Spinal cord (tissue), 10 donors: Measurements from ENCODE around the gene JOSD2. TPM values are rescaled to one million over a fixed set of nuclear protein-coding genes. Genes with fewer than 3 reads are reported as not detected.
"Not testable (repeated sequence)": the region's sequence is repeated elsewhere in the genome, so short reads cannot be mapped to it uniquely, and the experiment has no call there.

Experiments
- DNase-seq, 6 donors: peaks; one replicate each; pipeline versions ENCODE4 v3.0.0 to v3.0.0-alpha.2; 2013 to 2015; ENCODE audit warnings: low spot score in 6 of 6, low read depth in 4 of 6
- H3K27ac ChIP-seq: one replicate; pipeline ENCODE4 v1.5.1; 2013; ENCODE audit warnings: low read depth, low read length, control low read depth
- H3K27me3 ChIP-seq: one replicate; pipeline ENCODE4 v1.6.1; 2013; ENCODE audit warnings: low read length; ENCODE audit not compliant: control insufficient read depth, insufficient read depth
- H3K36me3 ChIP-seq: one replicate; pipeline ENCODE4 v1.6.1; 2013; ENCODE audit warnings: low read length; ENCODE audit not compliant: control insufficient read depth, insufficient read depth
- H3K4me1 ChIP-seq: one replicate; pipeline ENCODE4 v1.6.1; 2013; ENCODE audit warnings: low read length; ENCODE audit not compliant: control insufficient read depth, insufficient read depth
- H3K4me3 ChIP-seq: one replicate; pipeline ENCODE4 v1.5.1; 2013; ENCODE audit warnings: low read depth, low read length, control low read depth
- H3K9me3 ChIP-seq: one replicate; pipeline ENCODE4 v1.6.1; 2013; ENCODE audit warnings: low read length; ENCODE audit not compliant: control insufficient read depth, insufficient read depth
- WGBS: methylation state at CpG from one replicate; pipeline ENCODE4 v1.1.5; 2013; ENCODE audit warnings: missing lambda C conversion rate; ENCODE audit not compliant: insufficient coverage; 5-methylcytosine and 5-hydroxymethylcytosine counted together
- polyA plus RNA-seq, 2 donors: library from polyadenylated mRNA; unstranded; fragments of 120-200 nt; gene quantifications; one replicate each; pipeline ENCODE4 v1.2.1, GENCODE V29; 2013; ENCODE audit not compliant: insufficient read length in 2 of 2
- total RNA-seq, 2 donors: library from RNA; depleted of rRNA in 1 of 2; stranded (reverse); fragments of 120-200 nt in 1 of 2; fragments of >200 nt in 1 of 2; gene quantifications; one replicate each; pipeline versions ENCODE4 v1.2.3 to v1.2.4, GENCODE V29; 2013 to 2014
- donor health status: healthy.

Gene JOSD2
- total and polyA plus RNA-seq, 4 donors = 9.3 to 29.8 (median 23.8) TPM

DNA sequence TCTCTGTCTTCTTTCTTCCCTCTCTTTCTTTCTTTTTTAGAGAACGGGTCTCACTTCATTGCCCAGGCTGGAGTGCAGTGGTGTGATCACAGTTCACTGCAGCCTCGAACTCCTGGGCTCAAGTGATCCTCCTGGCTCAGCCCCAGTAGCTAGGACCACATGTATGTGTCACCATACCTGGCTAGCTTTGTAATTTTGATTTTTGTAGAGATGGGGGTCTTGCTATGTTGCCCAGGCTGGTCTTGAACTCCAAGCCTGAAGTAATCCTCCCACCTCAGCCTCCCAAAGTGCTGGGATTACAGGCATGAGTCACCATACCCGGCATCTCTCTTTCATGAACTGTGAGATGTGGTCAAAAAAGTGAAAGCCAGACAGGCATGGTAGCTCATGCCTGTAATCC is 37.7 kb downstream of the JOSD2 start:
- not testable (repeated sequence) for H3K27me3 ChIP-seq, H3K27ac ChIP-seq, DNase-seq, H3K36me3 ChIP-seq, H3K4me3 ChIP-seq, H3K9me3 ChIP-seq
- no CpG with 5 or more reads among the region's 3 CpGs for WGBS
- H3K4me1 ChIP-seq = peaks cover 24% of the 10 kb centered on the region

- WGBS = 94% methylated on average over 6 of the region's 6 CpGs
- DNase-seq = no peak
- no peaks in the 10 kb centered on the region for H3K27me3 ChIP-seq
- H3K27ac ChIP-seq = no peak overlapping the region
- H3K4me1 ChIP-seq = peaks cover 12% of the 10 kb centered on the region
- no peaks in the 10 kb centered on the region for H3K9me3 ChIP-seq
- peaks cover 9% of the 10 kb centered on the region for H3K36me3 ChIP-seq
- no peak overlapping the region for H3K4me3 ChIP-seq
Observed at GRCh38 chr19:50468818-50469217, 42.2 kb downstream of the JOSD2 start.

DNA sequence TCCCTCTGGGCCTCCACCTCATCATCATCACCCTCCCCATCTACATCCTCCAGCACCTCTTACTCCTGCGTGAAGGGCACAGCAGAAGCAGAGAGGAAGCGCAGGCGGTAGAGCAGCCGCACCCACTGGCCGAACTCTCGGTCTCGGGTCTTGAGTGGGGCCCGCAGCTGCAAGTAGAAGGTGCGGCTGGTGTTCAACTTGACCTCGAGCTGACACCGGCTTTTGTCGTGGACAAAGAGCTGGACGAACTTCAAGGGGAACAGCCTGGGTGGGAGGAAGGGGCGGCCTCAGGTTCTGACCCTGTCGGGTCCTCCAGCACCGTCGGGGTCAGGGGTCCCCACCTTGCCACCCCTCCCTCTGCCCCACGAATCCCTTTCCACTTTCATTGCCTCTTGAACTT is 43.4 kb downstream of the JOSD2 start:
- no peak for DNase-seq
- no peak overlapping the region for H3K4me3 ChIP-seq
- peaks cover 12% of the 10 kb centered on the region for H3K4me1 ChIP-seq
- 77% methylated on average over 18 of the region's 18 CpGs for WGBS
- no peaks in the 10 kb centered on the region for H3K27me3 ChIP-seq
- H3K9me3 ChIP-seq = no peaks in the 10 kb centered on the region
- no peak overlapping the region for H3K27ac ChIP-seq
- peaks cover 9% of the 10 kb centered on the region for H3K36me3 ChIP-seq

GRCh38 chr19:50466706-50467039 is 44.3 kb downstream of the JOSD2 start:
- H3K4me3 ChIP-seq = no peak overlapping the region
- peaks cover 12% of the 10 kb centered on the region for H3K4me1 ChIP-seq
- no peak overlapping the region for H3K27ac ChIP-seq
- H3K9me3 ChIP-seq = no peaks in the 10 kb centered on the region
- peaks cover 9% of the 10 kb centered on the region for H3K36me3 ChIP-seq
- no peak for DNase-seq
- 59% methylated on average over 4 of the region's 11 CpGs for WGBS
- H3K27me3 ChIP-seq = no peaks in the 10 kb centered on the region

DNA sequence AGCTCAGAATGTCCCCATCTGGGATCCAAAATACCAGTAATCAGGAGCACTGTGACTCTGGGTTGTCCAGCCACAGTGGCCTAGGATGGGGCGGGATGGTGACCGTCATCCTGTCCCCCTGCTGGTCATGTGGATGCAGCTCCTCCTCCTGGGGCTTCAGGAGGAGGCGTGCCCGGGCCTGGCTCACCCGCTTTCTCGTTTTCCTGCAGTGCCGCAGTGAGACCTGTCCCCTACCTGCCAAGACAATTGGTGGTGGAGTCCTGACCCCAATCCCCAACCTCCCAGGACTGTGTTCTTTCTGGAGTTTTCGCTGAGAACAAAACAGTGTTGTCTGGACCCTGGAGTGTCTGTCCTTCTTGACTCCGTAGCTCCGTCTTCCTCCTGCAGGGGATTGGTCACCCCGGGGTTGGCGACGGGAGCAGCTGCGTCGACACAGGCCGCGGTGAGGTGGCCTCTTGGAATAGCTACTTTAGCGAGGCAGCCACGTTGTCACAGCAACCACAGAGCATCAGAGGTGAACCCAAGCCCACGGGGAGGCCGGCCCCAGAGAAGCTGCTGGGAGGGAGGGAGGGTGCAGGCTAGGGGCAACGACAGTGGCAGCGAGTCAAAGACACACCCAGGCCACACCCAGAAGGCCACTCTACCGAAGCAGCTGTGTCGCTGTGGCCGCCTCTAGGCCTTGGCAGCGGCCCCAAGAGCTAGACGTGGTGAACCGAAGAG is 44.8 kb downstream of the JOSD2 start:
- H3K27ac ChIP-seq = no peak overlapping the region
- no peak overlapping the region for H3K4me3 ChIP-seq
- 25% methylated on average over 26 of the region's 29 CpGs for WGBS

DNA sequence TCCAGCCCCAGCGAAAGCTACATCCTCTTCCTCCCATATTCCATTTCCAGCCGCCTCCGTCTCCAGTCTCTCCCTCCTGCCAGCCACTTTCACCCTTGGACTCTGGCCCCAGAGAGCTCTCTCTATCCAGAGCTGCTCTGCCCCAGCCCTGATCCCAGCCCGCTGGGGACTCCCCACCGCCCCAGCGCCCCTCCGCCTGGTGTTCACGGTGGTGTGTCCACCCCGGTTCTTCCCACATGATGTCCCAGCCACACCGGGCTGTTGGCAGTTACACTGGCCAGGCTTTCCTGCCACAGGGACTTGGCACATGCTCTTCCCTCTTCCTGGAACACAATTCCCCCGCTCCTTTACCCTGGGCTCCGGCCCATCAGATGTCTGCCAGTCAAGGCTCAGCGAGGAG is 46.0 kb downstream of the JOSD2 start:
- Histone ChIP-seq H3K27me3 (peaks cover 1% of the 10 kb centered on the region), H3K27ac (no peak overlapping the region), H3K4me1 (peaks cover 12% of the 10 kb centered on the region), H3K9me3 (no peaks in the 10 kb centered on the region), H3K4me3 (no peak overlapping the region), H3K36me3 (peaks cover 9% of the 10 kb centered on the region)
- 91% methylated on average over 13 of the region's 13 CpGs for WGBS
- DNase-seq = no peak

More for the DNA sequence above, 44.8 kb downstream of the JOSD2 start:
- peaks cover 9% of the 10 kb centered on the region for H3K36me3 ChIP-seq
- peak in 1 of 6 donors; percentile 31 for DNase-seq
- H3K4me1 ChIP-seq = peaks cover 12% of the 10 kb centered on the region
- H3K9me3 ChIP-seq = no peaks in the 10 kb centered on the region
- H3K27me3 ChIP-seq = no peaks in the 10 kb centered on the region

DNA sequence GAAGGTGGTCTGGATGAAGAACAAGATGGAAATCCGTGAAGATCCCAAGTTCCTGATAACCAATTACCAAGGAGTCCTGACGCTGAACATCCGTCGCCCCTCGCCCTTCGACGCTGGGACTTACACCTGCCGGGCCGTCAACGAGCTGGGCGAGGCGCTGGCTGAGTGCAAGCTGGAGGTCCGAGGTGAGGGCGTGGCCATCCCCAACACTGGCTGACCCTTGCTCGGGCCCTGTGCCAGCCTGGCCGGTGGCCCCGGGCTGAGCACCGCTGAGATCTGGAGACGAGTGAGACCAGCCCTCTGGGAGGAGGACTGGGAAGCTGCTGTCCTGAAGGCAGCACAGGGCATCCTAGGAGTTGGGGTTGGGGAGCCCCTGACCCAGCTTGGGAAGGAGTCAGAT is 46.6 kb downstream of the JOSD2 start:
- peaks cover 3% of the 10 kb centered on the region for H3K27me3 ChIP-seq
- peaks cover 12% of the 10 kb centered on the region for H3K4me1 ChIP-seq

DNA sequence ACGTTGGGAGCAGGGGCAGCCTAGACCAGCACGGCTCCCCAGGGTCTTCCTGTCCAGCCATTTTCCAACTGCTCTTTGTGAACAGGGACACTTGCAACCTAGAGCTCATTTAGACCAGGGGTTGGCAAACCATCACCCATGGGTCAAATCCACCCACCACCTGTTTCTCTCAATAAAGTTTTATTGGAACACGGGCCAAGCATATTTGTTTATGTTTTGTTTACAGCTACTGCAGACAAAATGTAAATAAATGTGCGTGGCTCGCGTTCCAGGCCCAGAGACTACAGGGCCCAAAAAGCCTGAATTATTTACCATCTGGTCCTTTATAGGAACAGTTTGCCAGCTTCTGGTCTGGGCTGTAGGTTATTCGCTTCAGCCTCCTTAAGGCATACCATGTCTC is 48.0 kb downstream of the JOSD2 start:
- DNase-seq = no peak
- Histone ChIP-seq H3K9me3 (no peaks in the 10 kb centered on the region), H3K27ac (no peak overlapping the region), H3K27me3 (peaks cover 11% of the 10 kb centered on the region), H3K4me3 (no peak overlapping the region), H3K36me3 (peaks cover 9% of the 10 kb centered on the region), H3K4me1 (peaks cover 17% of the 10 kb centered on the region)
- 81% methylated on average over 7 of the region's 7 CpGs for WGBS

More for the DNA sequence above, 46.6 kb downstream of the JOSD2 start:
- 92% methylated on average over 19 of the region's 19 CpGs for WGBS
- DNase-seq = no peak
- Histone ChIP-seq H3K9me3 (no peaks in the 10 kb centered on the region), H3K27ac (no peak overlapping the region), H3K36me3 (peaks cover 9% of the 10 kb centered on the region), H3K4me3 (no peak overlapping the region)

DNA sequence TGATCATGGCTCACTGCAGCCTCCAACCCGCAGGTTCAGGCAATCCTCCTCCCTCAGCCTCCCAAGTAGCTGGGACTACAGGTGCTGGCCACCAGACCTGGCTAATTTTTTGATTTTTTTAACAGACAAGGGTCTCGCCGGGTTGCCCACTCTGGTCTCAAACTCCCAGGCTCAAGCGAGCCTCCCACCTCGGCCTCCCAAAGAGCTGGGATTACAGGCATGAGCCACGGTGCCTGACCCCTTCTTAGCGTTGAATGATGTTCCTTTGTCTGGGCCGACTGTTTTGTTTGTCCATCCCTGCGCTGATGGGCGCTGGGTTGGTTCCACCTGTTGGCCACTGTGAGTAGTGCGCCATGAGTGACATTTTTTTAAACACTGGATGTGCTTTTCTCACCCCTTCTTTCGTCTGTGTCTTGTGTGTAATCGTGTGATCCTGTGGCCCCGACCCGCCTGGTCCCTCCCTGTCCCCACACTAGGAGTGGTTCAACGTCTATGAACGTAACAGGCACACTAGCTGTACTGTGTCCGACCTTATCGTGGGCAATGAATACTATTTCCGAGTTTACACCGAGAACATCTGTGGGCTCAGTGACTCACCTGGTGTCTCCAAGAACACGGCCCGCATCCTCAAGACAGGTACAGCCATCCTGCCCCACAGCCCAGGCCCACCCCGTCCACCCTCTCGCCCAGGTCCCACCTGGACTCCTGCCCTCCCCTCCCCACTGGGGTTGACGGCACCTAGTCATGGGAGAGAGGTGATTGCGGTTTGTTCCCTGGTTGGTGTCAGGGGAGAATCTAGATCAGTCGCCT is 49.7 kb downstream of the JOSD2 start:
- Histone ChIP-seq H3K27ac (no peak overlapping the region), H3K4me1 (peaks cover 10% of the 10 kb centered on the region), H3K4me3 (no peak overlapping the region), H3K36me3 (peaks cover 7% of the 10 kb centered on the region), H3K27me3 (peaks cover 16% of the 10 kb centered on the region), H3K9me3 (no peaks in the 10 kb centered on the region)
- peak in 5 of 6 donors; percentile 23 to 79 (median 35) for DNase-seq
- WGBS = 30% methylated on average over 18 of the region's 28 CpGs
